Jurkat, Clone E6-1 (cell line): Measurements from ENCODE around the gene NPNT.

Experiments
- DNase-seq: peaks from one replicate; pipeline ENCODE4 v3.0.0-alpha.2; 2011; ENCODE audit warnings: low read depth, low spot score
- H3K4me3 ChIP-seq: 2 replicates; pipeline ENCODE4 v1.5.1; 2011; ENCODE audit warnings: mild to moderate bottlenecking, low read length, control low read depth, moderate library complexity

NPNT gene

DNA sequence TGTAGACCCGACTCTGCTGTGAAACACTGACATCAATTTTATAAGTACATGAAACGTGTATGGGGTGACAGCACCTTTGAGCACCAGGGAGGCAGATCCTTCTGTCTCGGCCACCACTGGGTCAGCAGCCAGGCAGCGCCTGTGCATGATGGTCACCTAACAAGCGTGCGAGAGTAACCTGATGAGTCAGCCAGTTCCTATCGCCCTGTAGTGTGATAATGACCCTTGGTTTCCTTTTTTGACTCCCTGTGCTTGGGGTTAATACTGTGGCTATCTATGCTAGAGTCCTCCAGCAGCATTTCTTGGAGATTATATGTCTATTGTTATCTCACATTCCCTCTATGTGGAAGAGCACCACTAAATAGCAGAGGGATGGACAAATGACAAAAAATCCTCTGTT, 101.6 kb downstream of the NPNT start:
- no peak for DNase-seq
- H3K4me3 ChIP-seq, result no peak overlapping the region

DNA sequence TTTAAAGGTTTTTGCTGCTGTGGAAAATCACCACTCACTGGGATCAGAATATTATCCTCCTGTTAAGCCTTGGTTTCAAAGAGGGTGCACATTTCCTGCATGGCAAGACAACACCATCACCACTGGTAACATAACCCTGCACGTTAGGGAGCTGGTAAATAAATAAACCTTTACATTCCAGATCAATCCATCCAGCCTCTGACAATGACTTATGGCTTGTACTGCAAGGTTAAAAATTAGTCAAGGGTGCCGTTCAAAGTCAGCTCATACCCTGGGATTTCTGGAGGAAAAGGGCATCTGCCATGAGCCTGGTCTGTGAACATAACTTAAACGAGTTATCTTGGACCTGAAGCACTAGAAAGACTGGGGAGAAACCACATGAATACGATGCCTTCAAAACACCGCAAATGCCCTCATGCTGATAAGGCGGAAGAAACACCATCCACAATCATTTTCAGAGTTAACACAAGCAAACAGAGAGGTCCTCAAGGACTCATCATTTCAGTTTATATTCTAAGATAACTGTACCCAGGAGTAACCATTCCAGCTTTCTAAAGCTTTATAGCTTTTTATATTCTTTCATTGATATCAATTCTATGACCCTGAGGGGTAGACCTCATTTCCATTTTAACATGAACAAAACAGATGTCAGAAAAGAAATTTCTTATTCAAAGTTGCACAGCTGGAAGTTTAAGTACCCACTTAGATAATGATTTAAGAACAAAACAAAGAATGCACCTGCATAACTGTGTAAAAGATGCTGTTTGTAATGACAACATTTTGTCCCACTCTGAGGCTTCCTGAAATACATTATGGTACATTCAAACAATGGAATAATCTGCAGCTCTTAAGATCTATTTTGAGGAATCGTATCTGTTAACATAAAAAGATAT, 103.1 kb downstream of the NPNT start:
- no peak overlapping the region for H3K4me3 ChIP-seq
- no peak for DNase-seq

DNA sequence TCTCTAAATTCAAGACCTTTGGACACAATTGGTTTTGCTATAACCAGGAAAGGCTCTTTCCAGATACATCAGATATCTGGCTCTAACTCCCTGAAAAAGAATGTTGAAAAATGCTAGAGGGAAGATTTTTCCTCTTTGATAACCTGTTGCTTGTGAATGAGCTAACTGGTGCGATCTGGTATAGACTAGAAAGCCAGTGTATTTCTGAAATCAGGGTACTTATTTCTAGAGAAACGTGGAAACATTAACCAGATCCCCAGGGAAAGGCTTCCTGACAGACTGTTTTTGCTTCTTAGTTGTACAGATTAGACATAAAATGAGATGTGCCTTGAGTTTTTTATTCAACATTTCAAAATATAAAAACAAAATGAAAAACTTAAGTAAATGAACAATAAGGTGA, 107.7 kb downstream of the NPNT start:
- H3K4me3 ChIP-seq, result no peak overlapping the region
- no peak for DNase-seq

DNA sequence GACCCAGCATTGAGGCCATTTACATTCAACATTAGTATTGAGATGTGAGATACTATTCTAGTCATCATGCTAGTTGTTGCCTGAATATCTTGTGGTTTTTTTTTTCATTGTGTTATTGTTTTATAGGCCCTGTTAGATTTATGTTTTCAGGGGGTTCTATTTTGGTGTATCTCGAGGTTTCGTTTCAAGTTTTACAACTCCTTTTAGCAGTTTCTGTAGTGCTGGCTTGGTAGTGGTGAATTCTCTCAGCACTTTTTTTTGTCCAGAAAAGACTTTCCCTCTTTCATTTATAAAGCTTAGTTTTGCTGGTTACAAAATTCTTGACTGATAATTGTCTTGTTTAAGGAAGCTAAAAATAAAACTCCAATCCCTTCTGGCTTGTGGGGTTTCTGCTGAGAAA, 115.5 kb downstream of the NPNT start:
- no peak for DNase-seq
- no peak overlapping the region for H3K4me3 ChIP-seq

DNA sequence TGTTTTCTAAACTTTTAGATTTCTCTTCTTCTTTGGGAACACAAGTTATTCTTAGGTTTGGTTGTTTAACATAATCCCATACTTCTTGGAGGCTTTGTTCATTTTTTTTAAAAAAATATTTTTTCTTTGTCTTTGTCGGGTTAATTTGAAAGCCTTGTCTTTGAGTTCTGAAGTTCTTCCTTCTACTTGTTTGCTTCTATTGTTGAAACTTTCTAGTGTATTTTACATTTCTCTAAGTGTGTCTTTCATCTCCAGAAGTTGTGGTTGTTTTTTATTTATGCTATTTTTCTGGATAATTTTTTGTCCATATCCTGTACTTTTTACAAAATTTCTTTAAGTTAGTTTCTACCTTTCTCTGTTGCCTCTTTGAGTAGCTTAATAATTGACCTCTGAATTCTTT, 116.1 kb downstream of the NPNT start:
- no peak overlapping the region for H3K4me3 ChIP-seq
- no peak for DNase-seq

DNA sequence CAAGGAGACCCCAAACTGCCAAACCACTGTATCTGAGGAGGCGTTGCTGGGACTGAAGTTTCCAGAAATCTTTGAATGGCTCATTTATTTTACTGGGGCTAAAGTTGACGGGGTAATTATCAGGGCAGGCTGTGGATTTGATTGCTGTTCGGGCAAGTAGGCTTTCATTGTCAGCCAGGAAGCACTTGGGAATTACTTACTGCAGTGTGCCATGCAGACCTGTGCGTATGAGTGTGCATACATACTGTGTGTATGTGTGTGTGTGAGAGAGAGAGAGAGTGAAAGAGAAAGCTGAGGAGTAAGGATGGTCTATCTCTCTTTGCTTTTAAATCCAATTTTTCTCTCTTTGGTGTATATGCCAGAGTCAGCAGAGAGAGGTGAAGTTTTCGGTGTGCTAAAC, 122.7 kb downstream of the NPNT start:
- H3K4me3 ChIP-seq, result no peak overlapping the region
- no peak for DNase-seq

DNA sequence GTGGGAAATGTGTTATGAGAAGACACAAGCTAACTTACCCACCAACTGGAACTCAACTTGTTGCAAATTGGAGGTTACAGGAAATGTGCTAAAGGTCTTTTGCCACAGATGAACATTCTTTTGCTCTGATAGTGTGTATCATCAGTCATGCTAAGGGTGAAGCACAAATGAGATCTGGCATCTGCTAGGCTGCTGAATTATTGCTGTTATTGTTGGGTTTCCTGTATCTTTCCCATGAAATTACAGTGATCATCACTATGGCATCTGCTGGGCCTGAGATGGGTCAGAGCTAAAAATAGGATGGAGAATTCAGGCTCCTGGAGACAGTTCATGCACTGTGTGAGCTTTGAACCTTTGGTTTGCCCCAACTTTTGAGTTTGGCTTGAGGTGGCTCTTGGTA, 124.5 kb downstream of the NPNT start:
- DNase-seq, result no peak
- no peak overlapping the region for H3K4me3 ChIP-seq
